GM19239 (cell line): ENCODE measurements around the gene CTBP1.

Experiments
- DNase-seq: peaks from one replicate; pipeline ENCODE4 v3.0.0; 2011; ENCODE audit warnings: low spot score; ENCODE audit not compliant: insufficient read length
- FAIRE-seq: peaks from 2 replicates; lab custom pipeline; 2011; peaks lifted over from hg19 to GRCh38; lab: Jason Lieb, UNC

CTBP1 gene

DNA sequence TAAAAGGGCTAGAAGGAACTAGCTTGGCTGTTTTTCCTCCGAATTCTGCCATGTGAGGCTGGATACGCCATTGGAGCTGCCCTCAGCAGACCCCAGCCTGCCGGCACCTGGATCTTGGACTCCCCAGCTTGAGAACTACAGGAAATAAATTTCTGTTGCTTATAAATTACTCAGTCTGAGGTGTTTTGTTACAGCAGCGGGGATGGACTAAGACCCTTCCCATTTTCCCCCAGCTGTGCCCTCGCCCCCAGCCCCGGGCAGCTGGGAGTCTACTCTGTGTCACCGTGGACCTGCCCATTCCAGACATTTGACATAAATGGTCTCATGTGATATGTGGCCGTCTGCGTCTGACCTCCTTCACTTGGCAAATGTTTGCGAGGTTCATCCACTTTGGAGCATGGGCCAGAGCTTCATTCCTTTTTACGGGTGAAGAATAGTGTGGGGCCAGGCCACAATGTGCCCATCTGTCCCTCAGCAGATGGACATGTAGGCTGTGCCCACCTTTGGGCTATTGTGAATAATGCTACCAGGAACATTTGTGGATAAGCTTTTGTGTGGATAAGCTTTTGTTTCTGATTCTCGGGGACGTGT is 45.8 kb downstream of the CTBP1 start:
- FAIRE-seq (no peak), DNase-seq (no peak)

- FAIRE-seq (peak; percentile 37), DNase-seq (no peak)
These were observed 46.4 kb downstream of the CTBP1 start for GRCh38 chr4:1202526-1203011.

DNA sequence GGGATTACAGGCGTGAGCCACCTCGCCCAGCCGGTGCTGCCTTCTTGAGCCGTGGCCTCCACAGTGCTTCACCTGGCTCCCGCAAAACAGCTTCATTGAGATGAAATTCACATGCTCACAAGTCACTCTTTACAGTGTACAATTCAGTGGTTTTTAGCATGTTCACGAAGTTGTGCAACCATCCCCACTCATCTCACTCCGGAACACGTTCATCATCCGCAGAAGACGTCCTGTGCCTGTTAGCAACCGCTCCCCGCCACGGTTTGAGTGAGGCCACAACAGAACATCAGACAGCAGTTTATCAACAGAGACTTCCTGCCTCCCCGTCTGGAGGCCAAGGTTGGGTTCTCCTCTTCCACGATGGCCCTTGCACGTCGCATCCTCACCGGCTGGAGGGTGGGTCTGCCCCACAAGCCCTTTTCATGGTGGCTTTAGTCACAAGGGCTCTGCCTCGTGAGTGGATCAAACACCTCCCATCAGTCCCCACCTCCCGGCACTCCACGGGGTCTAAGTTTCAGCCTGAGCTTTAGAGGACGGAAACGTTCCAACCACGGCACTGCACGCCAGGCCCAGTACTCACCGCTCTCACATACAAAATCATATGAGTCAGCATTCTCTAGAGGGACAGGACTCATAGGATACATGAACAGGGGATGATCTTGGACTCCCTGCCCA is 46.9 kb downstream of the CTBP1 start:
- DNase-seq: no peak
- peak; percentile 96 for FAIRE-seq

GRCh38 chr4:1200425-1201035 is 48.4 kb downstream of the CTBP1 start:
- DNase-seq (no peak), FAIRE-seq (peak; percentile 57)

DNA sequence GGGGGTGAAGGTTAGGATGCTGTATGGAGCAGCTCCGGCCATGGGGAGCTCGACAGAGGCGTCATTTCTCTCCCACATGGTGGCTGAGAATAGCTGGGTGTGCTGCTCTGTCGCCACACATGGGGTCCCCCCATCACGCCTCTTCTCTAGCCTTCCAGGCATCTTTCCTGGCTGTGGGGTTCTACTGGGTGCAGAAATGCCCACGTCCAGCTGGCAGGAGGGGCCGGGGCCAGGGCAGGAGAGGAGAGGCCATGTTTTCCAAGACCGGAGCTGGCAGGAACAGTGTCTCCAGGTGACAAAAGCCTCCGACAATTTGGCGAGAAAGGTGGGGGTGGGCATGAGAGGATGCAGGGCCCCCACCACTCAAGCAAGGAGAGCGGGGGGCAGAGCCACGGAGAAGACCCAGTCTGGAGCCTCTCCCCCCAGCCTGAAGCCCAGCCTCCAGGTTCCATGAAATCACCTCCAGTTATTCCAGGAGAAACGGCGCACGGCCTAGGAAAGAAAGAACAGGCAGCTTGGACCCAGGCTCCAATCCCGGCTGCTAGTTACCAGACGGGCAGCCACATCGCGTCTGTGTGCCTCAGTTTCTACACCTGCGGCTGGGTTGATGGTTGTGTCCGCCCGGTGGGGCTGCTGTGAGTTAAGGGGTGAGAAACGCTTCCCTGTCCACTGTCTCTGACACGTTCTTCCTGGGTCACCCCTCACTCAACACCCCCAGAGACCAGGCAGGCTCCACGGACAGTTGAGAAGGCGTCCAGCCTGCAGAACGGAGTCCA is 49.2 kb downstream of the CTBP1 start:
- DNase-seq: no peak
- FAIRE-seq: peak; percentile 67

DNA sequence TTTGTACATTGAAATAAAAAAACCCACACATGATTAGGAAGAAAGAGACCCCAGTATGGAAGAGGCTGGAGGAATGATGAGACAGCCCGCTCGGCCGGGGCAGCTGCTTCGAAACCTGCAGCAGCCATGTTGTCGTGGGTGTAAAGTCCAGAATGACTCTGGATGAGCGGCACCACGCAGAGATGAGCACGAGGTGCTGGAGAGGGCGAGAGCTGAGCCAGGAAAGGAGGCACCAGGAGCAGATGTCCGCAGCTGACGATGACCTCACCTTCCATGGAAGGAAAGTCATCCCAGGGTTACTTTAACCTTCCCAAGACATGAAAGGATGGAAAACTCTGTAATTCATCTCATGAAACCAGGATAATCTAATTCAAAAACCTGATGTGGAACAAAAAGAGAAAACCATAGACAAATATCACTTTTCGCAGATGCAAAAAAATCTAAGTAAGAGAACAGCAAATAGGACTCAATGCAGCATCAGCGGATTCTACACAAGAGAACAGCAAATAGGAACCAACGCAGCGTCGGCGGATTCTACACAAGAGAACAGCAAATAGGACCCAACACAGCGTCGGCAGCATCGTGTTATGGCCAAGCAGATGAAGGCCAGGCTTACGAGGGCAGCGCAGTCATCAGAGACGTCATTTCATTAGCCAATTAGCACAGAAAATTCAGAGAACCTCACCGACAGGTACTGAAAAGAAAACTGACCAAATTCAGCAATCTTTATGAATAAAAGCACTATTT is 50.7 kb downstream of the CTBP1 start:
- DNase-seq: no peak
- no peak for FAIRE-seq

DNA sequence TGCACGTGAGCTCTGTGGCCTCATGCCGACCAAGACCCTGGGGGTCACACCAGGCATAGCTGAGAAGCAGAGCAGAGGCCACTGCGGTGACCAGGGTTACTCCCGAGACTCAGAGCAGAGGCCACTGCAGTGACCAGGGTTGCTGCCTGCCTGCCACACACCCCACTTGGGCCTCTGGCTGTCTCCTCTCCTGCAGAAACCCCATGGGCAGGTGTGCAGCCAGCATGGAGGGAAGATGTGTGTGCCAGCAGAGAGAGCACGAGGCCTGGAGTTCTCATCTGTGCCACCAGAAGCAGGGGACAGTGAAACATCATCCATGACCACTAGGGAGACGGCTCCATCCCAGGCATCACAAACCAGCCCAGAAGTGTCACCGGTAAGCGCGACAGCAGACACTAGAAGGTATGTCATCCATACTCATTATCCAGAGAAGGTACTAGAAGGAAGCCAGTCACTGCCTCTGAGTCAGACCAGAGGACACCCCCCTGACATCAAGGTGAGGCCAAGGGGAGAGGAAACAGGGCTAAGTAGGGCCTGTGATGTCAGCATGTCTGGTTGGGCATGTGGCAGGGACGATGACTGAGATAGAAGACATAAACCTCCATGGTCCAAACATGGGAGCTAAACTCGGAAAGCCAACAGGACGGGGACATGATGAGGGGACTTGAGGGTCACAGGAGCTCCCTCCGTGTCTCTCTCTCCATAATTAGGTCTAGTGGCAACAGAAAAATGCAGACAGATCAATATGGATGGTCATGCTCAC is 52.3 kb downstream of the CTBP1 start:
- DNase-seq (no peak), FAIRE-seq (no peak)

DNA sequence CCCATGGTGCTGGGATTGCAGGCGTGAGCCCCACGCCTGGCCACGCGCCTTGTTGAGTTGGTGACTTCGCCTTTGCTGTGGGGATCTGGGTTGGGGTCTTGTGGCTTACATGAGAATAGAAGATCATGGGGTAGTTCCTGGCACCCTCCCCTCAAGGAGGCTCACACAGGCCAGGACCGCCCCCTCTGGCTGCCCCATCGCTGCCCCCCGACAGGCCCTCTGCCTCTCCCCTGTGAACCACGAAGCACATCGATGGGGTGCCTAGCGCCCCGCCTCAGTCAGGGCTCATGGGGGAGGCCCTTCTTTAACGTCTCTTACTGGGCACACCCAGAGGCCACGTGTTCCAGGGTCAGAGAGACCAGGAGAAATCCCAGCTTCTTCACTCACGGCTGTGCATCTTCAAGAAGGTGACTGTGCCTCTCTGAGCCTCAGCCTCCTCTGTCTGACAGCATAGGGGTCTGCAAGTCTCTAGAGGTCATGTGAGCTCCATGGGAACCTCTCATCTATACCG is 53.0 kb downstream of the CTBP1 start:
- DNase-seq: no peak

GRCh38 chr4:1195109-1195671 is 53.7 kb downstream of the CTBP1 start:
- FAIRE-seq (no peak), DNase-seq (no peak)

More for the DNA sequence above, 53.0 kb downstream of the CTBP1 start:
- FAIRE-seq: no peak

DNA sequence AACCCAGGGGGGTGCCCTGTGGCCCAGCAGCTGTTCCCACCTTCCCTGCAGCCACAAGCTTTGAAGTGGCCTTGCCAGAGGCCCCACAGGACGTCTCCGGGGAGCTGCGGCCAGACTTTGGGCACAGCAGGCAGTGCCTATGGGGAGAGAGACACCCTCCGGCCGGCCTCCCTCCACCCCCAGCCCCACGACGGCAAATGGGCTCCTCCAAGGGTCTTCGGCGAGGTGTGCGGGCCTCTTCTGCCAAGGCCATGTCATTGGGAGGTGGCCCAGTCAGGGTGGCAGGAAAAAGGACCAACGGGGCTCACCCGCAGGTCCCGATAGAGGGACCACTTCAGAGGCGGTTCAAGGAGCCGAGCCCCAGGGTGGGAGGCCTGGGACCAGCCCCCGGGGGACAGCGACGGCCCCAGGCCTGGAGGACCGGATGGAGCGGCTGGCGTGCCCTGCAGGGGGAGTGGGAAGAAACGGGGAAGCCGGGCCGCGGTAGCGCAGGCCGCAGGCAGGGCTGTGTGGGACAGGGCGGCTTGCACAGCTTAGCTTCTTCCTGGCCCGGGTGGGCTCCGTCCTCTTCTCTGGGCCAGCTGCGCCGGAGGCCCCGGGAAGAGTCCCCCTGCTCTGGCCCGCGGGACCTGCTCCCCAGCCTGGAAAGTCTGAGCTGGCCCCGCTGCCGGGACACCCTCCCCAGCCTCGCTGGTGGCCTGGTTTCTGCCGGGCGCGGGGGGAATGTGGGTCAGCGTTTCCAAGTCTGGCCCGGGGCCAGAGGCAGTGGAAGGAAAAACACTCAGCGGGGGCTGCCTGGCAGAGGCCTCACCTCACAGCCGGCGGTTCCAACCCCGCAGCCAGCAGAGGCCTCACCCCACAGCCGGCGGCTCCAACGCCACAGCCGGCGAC is 54.7 kb downstream of the CTBP1 start:
- FAIRE-seq: no peak
- DNase-seq: no peak

GRCh38 chr4:1193206-1194009 is 55.5 kb downstream of the CTBP1 start:
- DNase-seq (no peak), FAIRE-seq (no peak)

- DNase-seq: no peak
- FAIRE-seq: no peak
These were observed 56.3 kb downstream of the CTBP1 start for GRCh38 chr4:1192493-1193205.

- no peak for FAIRE-seq
- DNase-seq: no peak
These were observed 56.8 kb downstream of the CTBP1 start for GRCh38 chr4:1192091-1192492.

GRCh38 chr4:1191621-1192020 is 57.3 kb downstream of the CTBP1 start:
- DNase-seq (no peak), FAIRE-seq (no peak)

- peak; percentile 52 for FAIRE-seq
These were observed 61.7 kb downstream of the CTBP1 start for GRCh38 chr4:1187182-1187581.

DNA sequence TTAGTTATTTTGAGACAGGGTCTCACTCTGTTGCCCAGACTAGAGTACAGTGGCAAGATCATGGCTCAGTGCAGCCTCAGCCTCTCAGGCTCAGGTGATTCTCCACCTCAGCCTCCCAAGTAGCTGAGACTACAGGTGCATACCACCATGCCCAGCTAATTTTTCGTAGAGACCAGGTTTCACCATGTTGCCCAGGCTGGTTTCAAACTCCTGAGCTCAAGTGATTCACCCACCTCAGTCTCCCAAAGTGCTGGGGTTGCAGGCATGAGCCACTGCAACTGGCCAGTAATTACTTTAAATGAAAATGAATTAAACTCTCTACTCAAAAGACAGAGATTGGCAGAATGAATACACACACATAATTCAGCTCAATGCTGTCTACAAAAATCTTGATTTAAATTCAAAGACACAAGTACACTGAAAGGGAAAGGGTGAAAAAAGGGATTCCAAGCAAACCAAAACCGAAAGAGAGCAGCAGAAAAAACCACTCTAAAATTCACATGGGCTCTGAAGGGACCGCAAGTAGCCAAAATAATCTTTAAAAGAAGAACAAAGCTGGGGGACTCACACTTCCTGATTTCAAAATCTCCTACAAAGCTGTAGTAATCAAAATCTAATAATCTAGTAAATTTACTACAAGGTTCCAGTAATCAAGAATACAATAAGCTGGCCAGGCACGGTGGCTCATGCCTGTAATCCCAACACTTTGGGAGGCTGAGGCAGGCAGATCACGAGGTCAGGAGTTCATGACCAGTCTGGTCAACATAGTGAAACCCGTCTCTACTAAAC is 64.8 kb downstream of the CTBP1 start:
- DNase-seq (no peak), FAIRE-seq (peak; percentile 81)

More at GRCh38 chr4:1187182-1187581, 61.7 kb downstream of the CTBP1 start:
- no peak for DNase-seq
